ENCODE data around the gene DUOX1.

- TF ChIP-seq EZH2 (IDR thresholded peaks at IDR 0.05) (no peak), POLR2AphosphoS5 (IDR thresholded peaks at IDR 0.05; ENCODE audit: borderline replicate concordance, low read depth, low read length) (peak; percentile 73)
These were observed 70.4 kb downstream of the DUOX1 start for GRCh38 chr15:45200001-45200798.
